DND-41 (cell line): ENCODE results near the gene SNX14.
"Not testable (repeated sequence)": the region's sequence is repeated elsewhere in the genome, so short reads cannot be mapped to it uniquely, and the experiment has no call there.

Experiments
- ATAC-seq: fragments of 200-7000 bp; cut with Tn5 transposase; 3 replicates; pipeline ENCODE4 v1.9.1; 2021; ENCODE audit warnings: low read depth; ENCODE audit not compliant: insufficient read depth
- DNase-seq: peaks from one replicate; pipeline ENCODE4 v3.0.0-alpha.2; 2020
- H2AFZ ChIP-seq: 2 replicates; pipeline ENCODE4 v1.6.0; 2012; ENCODE audit warnings: low read depth, low read length
- H3K27ac ChIP-seq: 2 replicates; pipeline ENCODE4 v1.5.1; 2012; ENCODE audit warnings: low read length, inconsistent platforms
- H3K27me3 ChIP-seq: fragments of 200-600 bp; sonication (generic); 2 replicates; pipeline ENCODE4 v1.6.0; 2012; ENCODE audit warnings: low read length, mild to moderate bottlenecking, inconsistent platforms; ENCODE audit not compliant: insufficient read depth, poor library complexity
- H3K36me3 ChIP-seq: 2 replicates; pipeline ENCODE4 v1.5.1; 2012; ENCODE audit warnings: low read length, inconsistent platforms; ENCODE audit not compliant: insufficient read depth
- H3K4me1 ChIP-seq: 2 replicates; pipeline ENCODE4 v1.5.1; 2012; ENCODE audit warnings: mild to moderate bottlenecking, low read length; ENCODE audit not compliant: insufficient read depth
- H3K4me2 ChIP-seq: 2 replicates; pipeline ENCODE4 v1.6.0; 2012; ENCODE audit warnings: mild to moderate bottlenecking, moderate library complexity, low read length, inconsistent platforms; ENCODE audit not compliant: insufficient read depth
- H3K4me3 ChIP-seq, 2 experiments: fragments of 200-600 bp in 1 of 2; shearing (Covaris generic) in 1 of 2; 2 replicates each; pipeline ENCODE4 v1.5.1; 2012 to 2016; ENCODE audit warnings: inconsistent platforms in 2 of 2, low read length in 2 of 2, mild to moderate bottlenecking in 2 of 2, low read depth in 1 of 2, moderate library complexity in 1 of 2
- H3K79me2 ChIP-seq: 2 replicates; pipeline ENCODE4 v1.6.0; 2012; ENCODE audit warnings: low read length, inconsistent platforms; ENCODE audit not compliant: insufficient read depth
- H3K9ac ChIP-seq: 2 replicates; pipeline ENCODE4 v1.6.0; 2012; ENCODE audit warnings: low read depth, mild to moderate bottlenecking, inconsistent platforms, low read length, moderate library complexity
- H3K9me3 ChIP-seq: 2 replicates; pipeline ENCODE4 v1.5.1; 2012; ENCODE audit warnings: low read length, moderate library complexity, mild to moderate bottlenecking, inconsistent platforms; ENCODE audit not compliant: insufficient read depth, severe bottlenecking
- H4K20me1 ChIP-seq: 2 replicates; pipeline ENCODE4 v1.6.0; 2012; ENCODE audit warnings: low read length; ENCODE audit not compliant: insufficient read depth
- CTCF ChIP-seq: IDR thresholded peaks from 2 replicates; pipeline ENCODE4 v1.5.1; 2012; ENCODE audit warnings: borderline replicate concordance, low read length, moderate library complexity, mild to moderate bottlenecking; ENCODE audit not compliant: poor library complexity, severe bottlenecking; ENCODE audit errors: extremely low read depth
- EZH2 ChIP-seq: IDR thresholded peaks from 3 replicates; pipeline ENCODE4 v1.6.1; 2012; ENCODE audit warnings: borderline replicate concordance, low read depth, mild to moderate bottlenecking, moderate library complexity, low read length, inconsistent platforms; ENCODE audit not compliant: severe bottlenecking

Gene SNX14

DNA sequence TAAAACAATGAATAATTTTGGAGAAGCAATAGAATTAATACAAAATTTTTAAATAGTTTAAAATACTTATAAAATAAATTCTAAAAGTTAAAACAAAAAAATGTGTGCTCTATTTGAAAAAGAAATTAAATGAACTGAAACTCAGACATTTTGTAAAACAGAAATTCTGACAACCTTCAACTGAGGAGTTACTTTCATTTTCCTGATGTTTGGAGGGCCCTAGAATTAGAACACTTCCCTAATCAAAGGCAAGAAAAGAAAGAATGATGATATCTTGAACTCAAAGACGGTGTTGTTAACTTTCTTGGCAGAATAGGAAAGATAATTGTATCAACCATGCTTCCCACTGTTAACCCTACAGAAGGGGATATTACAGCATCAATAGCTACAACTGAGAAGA, 27.9 kb downstream of the SNX14 start:
- no peak overlapping the region for H2AFZ ChIP-seq

GRCh38 chr6:85564223-85564622, 29.4 kb downstream of the SNX14 start:
- not testable (repeated sequence) for H3K9me3 ChIP-seq

More for the DNA sequence above, 27.9 kb downstream of the SNX14 start:
- DNase-seq (no peak), ATAC-seq (no peak)
- Histone ChIP-seq H3K27me3 (no peaks in the 10 kb centered on the region), H3K4me2 (0 out of 2 replicates have a peak overlapping the region, but pooled peaks have one; percentile 7), H3K9ac (no peak overlapping the region), H4K20me1 (no peaks in the 10 kb centered on the region), H3K9me3 (no peaks in the 10 kb centered on the region), H3K27ac (no peak overlapping the region), H3K36me3 (peaks cover 10% of the 10 kb centered on the region; the same call in 1 of the 2 replicates), H3K79me2 (no peaks in the 10 kb centered on the region), H3K4me1 (no peaks in the 10 kb centered on the region), H3K4me3 (no peak overlapping the region)
- TF ChIP-seq CTCF (no peak), EZH2 (no peak)

GRCh38 chr6:85561750-85562357, 31.8 kb downstream of the SNX14 start:
- ATAC-seq, result no peak

More at GRCh38 chr6:85564223-85564622, 29.4 kb downstream of the SNX14 start:
- H2AFZ ChIP-seq, H3K4me1 ChIP-seq, H3K27me3 ChIP-seq, DNase-seq, H3K4me2 ChIP-seq, H4K20me1 ChIP-seq, H3K36me3 ChIP-seq, H3K27ac ChIP-seq, H3K9ac ChIP-seq, H3K79me2 ChIP-seq, H3K4me3 ChIP-seq, ATAC-seq: not testable (repeated sequence)

More at GRCh38 chr6:85561750-85562357, 31.8 kb downstream of the SNX14 start:
- no peaks in the 10 kb centered on the region for H3K27me3 ChIP-seq
- no peaks in the 10 kb centered on the region for H3K4me1 ChIP-seq
- no peak overlapping the region for H2AFZ ChIP-seq
- H3K9ac ChIP-seq, result no peak overlapping the region
- no peak for TF ChIP-seq CTCF
- DNase-seq, result no peak
- H3K79me2 ChIP-seq, result no peaks in the 10 kb centered on the region
- H3K36me3 ChIP-seq, result peaks cover 5% of the 10 kb centered on the region; the same call in 1 of the 2 replicates
- H3K4me3 ChIP-seq, result no peak overlapping the region
- H3K27ac ChIP-seq, result no peak overlapping the region
- no peak overlapping the region for H3K4me2 ChIP-seq
- no peaks in the 10 kb centered on the region for H3K9me3 ChIP-seq
- H4K20me1 ChIP-seq, result no peaks in the 10 kb centered on the region
